Measurements from ENCODE around the gene MGLL. TPM values are rescaled to one million over a fixed set of nuclear protein-coding genes. Genes with fewer than 3 reads are reported as not detected.

MGLL gene
- total and polyA plus RNA-seq, 9 donors = 4.5 to 22.4 (median 13.3) TPM

- Histone ChIP-seq H3K27ac (no peak overlapping the region), H3K36me3 (no peaks in the 10 kb centered on the region), H3K9me3 (no peaks in the 10 kb centered on the region), H3K4me3 (no peak overlapping the region), H3K4me1 (ENCODE audit: insufficient read depth) (no peaks in the 10 kb centered on the region), H3K27me3 (no peaks in the 10 kb centered on the region)
- WGBS, 3 donors = 91 to 92% (median 91%) methylated on average over 11 of the region's 11 CpGs
- no peak for DNase-seq
- intact Hi-C loops (cut with DNase I) = no loop called here
- no peak for TF ChIP-seq POLR2A (IDR thresholded peaks at IDR 0.05)
- TF ChIP-seq CTCF (IDR thresholded peaks at IDR 0.05) = no peak
- no peak for TF ChIP-seq EP300 (IDR thresholded peaks at IDR 0.05)
Observed at GRCh38 chr3:127816783-127817405, 5.4 kb downstream of the MGLL start.

- TF ChIP-seq EP300 (IDR thresholded peaks at IDR 0.05) (no peak), CTCF (IDR thresholded peaks at IDR 0.05) (no peak), POLR2A (IDR thresholded peaks at IDR 0.05) (no peak)
- H3K4me1 ChIP-seq (ENCODE audit: insufficient read depth) = no peaks in the 10 kb centered on the region
- intact Hi-C loops (cut with DNase I) = no loop called here
- no peaks in the 10 kb centered on the region for H3K27me3 ChIP-seq
- no peak overlapping the region for H3K27ac ChIP-seq
- no peaks in the 10 kb centered on the region for H3K36me3 ChIP-seq
- no peak for DNase-seq
- 94 to 96% (median 95%) methylated on average over 23 of the region's 23 CpGs for WGBS, 3 donors
- H3K9me3 ChIP-seq = no peaks in the 10 kb centered on the region
- no peak overlapping the region for H3K4me3 ChIP-seq
Observed at GRCh38 chr3:127815641-127816605, 6.4 kb downstream of the MGLL start.

GRCh38 chr3:127815001-127815400 is 7.3 kb downstream of the MGLL start:
- H3K27me3 ChIP-seq = no peaks in the 10 kb centered on the region
- DNase-seq = no peak
- H3K4me1 ChIP-seq (ENCODE audit: insufficient read depth) = no peaks in the 10 kb centered on the region
- no peak overlapping the region for H3K27ac ChIP-seq
- H3K4me3 ChIP-seq = no peak overlapping the region
- no peaks in the 10 kb centered on the region for H3K36me3 ChIP-seq
- H3K9me3 ChIP-seq = no peaks in the 10 kb centered on the region
- intact Hi-C loops (cut with DNase I) = no loop called here
- WGBS, 3 donors = 69 to 81% (median 74%) methylated on average over 7 of the region's 7 CpGs
- TF ChIP-seq POLR2A (IDR thresholded peaks at IDR 0.05) = no peak
- TF ChIP-seq EP300 (IDR thresholded peaks at IDR 0.05) = no peak
- no peak for TF ChIP-seq CTCF (IDR thresholded peaks at IDR 0.05)

GRCh38 chr3:127814325-127814781 is 8.0 kb downstream of the MGLL start:
- WGBS, 3 donors = 14 to 37% (median 16%) methylated on average over 2 of the region's 2 CpGs
- Histone ChIP-seq H3K27ac (no peak overlapping the region), H3K36me3 (no peaks in the 10 kb centered on the region), H3K4me1 (ENCODE audit: insufficient read depth) (no peaks in the 10 kb centered on the region), H3K4me3 (no peak overlapping the region), H3K27me3 (no peaks in the 10 kb centered on the region), H3K9me3 (no peaks in the 10 kb centered on the region)
- intact Hi-C loops (cut with DNase I) = no loop called here
- no peak for TF ChIP-seq POLR2A (IDR thresholded peaks at IDR 0.05)
- no peak for TF ChIP-seq EP300 (IDR thresholded peaks at IDR 0.05)
- TF ChIP-seq CTCF (IDR thresholded peaks at IDR 0.05) = no peak
- no peak for DNase-seq

All from ovary (tissue), 9 donors.